HG02759 (cell line): Measurements from ENCODE around the gene PRDX2.

Experiments used
- ATAC-seq: cut with Tn5 transposase; IDR thresholded peaks from one replicate; pipeline ENCODE4 v1.9.1; 2021; ENCODE audit warnings: mild to moderate bottlenecking, moderate library complexity; ENCODE audit not compliant: unreplicated experiment

The PRDX2 gene

GRCh38 chr19:12792853-12793289 is 8.7 kb downstream of the PRDX2 start:
- ATAC-seq: no peak

- no peak for ATAC-seq
These were observed 9.3 kb downstream of the PRDX2 start for GRCh38 chr19:12792051-12792852.

GRCh38 chr19:12791345-12792050 is 10.1 kb downstream of the PRDX2 start, which contains the start of gene JUNB:
Gene JUNB (plus strand): TSS chr19:12791486. CDS start chr19:12791772, 286 bp downstream.
- peak; percentile 31 for ATAC-seq

- ATAC-seq: no peak
These were observed 10.8 kb downstream of the PRDX2 start for GRCh38 chr19:12790628-12791344.

GRCh38 chr19:12789904-12790619 is 11.5 kb downstream of the PRDX2 start:
- peak; percentile 47 for ATAC-seq

GRCh38 chr19:12789098-12789903 is 12.3 kb downstream of the PRDX2 start:
- ATAC-seq: no peak

- ATAC-seq: no peak
These were observed 12.9 kb downstream of the PRDX2 start for GRCh38 chr19:12788682-12789097.

- no peak for ATAC-seq
These were observed 13.4 kb downstream of the PRDX2 start for GRCh38 chr19:12788042-12788681.

- no peak for ATAC-seq
These were observed 14.1 kb downstream of the PRDX2 start for GRCh38 chr19:12787458-12787857.

GRCh38 chr19:12786952-12787351 is 14.6 kb downstream of the PRDX2 start:
- no peak for ATAC-seq

- ATAC-seq: no peak
These were observed 15.3 kb downstream of the PRDX2 start for GRCh38 chr19:12786141-12786870.

GRCh38 chr19:12785431-12786031 is 16.1 kb downstream of the PRDX2 start:
- ATAC-seq: no peak

- ATAC-seq: no peak
These were observed 16.6 kb downstream of the PRDX2 start for GRCh38 chr19:12784871-12785430.

GRCh38 chr19:12784394-12784870 is 17.2 kb downstream of the PRDX2 start:
- ATAC-seq: no peak

GRCh38 chr19:12783849-12784393 is 17.7 kb downstream of the PRDX2 start:
- no peak for ATAC-seq

- ATAC-seq: no peak
These were observed 18.2 kb downstream of the PRDX2 start for GRCh38 chr19:12783291-12783848.
